22Rv1 (cell line): ENCODE measurements around the gene CNTN4.

Experiments used
- CTCF ChIP-seq: fragments of 450-650 bp; IDR thresholded peaks from 2 replicates; pipeline ENCODE4 v1.5.1; 2017; ENCODE audit warnings: mild to moderate bottlenecking
- ZFX ChIP-seq: fragments of 450-650 bp; IDR thresholded peaks from 2 replicates; pipeline ENCODE4 v1.6.1; 2017; ENCODE audit warnings: antibody characterized with exemption, borderline replicate concordance

GRCh38 chr3:2589336-2589969 lies 490.8 kb downstream of the CNTN4 start:
- TF ChIP-seq CTCF (no peak), ZFX (no peak)
